Subcutaneous adipose tissue (tissue), 4 donors: ENCODE data around the gene MKNK1. TPM values are rescaled to one million over a fixed set of nuclear protein-coding genes. Genes with fewer than 3 reads are reported as not detected.

ENCODE experiments used
- total RNA-seq, 4 donors: library from RNA; depleted of rRNA; stranded (reverse); fragments of >200 nt; gene quantifications; one replicate each; pipeline ENCODE4 v1.1.0, GENCODE V29; 2016
- TF ChIP-seq, protein P1 (sequence below): fragments of 450-650 bp; IDR thresholded peaks from one replicate; pipeline ENCODE4 v1.5.1; 2016; ENCODE audit warnings: low read depth, mild to moderate bottlenecking, control low read depth, antibody characterized with exemption, moderate library complexity

The MKNK1 gene
- total RNA-seq, 4 donors from 2014 or later: 57.8 to 68.8 (median 63.7) TPM

DNA sequence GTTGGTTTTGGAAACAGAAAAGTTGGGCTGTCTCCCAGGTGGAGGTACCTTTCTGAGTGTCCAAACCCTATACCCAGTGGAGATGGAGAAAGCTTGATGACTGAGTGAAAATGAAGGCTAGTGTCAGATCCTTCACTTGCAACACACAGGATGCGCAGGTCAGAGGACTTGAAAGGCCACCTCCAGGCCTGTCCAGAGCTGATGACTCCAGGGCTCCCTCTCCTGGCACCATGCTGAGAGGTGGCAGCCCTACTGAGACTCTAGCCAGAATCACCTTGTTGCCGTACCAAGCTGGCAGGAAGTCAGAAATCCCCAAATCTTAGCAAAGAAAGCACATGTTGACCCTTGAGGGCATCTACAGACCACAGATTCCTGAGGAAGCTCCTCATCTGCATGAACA lies 69.0 kb downstream of the MKNK1 start:
- TF ChIP-seq, protein P1, sequence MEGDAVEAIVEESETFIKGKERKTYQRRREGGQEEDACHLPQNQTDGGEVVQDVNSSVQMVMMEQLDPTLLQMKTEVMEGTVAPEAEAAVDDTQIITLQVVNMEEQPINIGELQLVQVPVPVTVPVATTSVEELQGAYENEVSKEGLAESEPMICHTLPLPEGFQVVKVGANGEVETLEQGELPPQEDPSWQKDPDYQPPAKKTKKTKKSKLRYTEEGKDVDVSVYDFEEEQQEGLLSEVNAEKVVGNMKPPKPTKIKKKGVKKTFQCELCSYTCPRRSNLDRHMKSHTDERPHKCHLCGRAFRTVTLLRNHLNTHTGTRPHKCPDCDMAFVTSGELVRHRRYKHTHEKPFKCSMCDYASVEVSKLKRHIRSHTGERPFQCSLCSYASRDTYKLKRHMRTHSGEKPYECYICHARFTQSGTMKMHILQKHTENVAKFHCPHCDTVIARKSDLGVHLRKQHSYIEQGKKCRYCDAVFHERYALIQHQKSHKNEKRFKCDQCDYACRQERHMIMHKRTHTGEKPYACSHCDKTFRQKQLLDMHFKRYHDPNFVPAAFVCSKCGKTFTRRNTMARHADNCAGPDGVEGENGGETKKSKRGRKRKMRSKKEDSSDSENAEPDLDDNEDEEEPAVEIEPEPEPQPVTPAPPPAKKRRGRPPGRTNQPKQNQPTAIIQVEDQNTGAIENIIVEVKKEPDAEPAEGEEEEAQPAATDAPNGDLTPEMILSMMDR: no peak

DNA sequence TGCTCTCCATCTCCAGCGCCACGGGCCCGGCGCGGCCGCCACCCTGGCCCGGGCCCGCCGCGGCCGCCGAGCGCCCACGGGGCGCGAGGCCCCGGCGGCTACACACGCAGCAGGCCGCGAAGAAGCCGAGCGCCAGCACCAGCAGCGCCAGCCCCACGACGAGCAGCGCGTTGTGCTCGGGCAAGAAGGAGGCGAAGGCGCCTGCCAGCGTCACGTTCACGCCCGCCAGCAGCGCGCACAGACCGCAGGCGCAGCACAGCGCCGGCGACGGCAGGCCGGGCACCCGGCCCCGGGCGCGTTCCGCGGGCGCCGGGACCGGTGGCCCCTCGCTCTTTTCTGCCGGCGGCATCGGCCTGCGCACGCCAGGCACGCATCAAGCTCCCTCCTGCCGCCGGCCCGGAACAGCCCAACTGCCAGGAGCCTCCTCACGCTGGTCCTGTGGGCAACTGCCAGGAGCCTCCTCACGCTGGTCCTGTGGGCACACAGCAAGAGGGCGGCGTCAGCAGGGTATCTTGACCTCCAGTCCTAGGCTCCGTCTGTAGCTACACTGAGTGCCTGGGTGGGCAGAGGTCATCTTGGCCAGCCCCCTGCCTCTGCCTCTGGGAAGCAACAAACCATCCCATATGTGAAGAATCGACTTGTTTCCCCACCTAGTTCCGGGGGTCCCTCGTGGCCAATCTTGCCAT lies 70.7 kb downstream of the MKNK1 start:
- TF ChIP-seq, protein P1: no peak

DNA sequence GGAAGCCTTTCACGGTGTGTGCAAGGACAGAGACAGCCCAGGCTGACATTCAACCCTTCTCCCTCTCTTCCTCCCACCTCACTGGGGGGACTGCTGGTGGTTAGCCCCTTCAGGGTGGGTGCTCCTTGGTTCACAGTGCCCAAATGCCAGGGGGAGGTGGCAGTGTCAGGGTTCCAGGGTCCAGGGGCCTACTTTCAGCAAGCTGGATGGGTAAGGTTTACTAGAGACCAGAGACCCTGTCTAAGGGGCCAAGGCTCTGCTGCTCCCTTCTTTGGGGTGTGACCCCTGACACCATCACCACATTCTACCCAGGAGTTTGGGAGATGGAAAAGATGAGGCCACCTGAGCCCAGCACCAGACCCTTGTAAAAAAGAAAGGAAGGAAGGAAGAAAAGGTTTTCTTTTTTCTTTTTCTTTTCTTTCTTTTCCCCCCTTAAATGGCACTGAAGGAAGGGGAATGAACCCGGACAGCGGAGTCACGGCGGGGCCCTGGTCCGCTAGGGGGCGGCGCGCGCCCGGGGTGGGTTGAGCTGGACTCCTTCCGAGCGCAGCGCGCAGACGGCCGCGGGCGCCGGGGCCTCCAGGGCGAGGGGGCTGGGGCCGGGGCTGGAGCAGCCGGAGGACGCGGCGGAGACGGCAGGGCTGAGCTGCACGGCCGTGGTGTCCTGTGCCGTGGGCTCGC lies 71.4 kb downstream of the MKNK1 start:
- TF ChIP-seq, protein P1: no peak

DNA sequence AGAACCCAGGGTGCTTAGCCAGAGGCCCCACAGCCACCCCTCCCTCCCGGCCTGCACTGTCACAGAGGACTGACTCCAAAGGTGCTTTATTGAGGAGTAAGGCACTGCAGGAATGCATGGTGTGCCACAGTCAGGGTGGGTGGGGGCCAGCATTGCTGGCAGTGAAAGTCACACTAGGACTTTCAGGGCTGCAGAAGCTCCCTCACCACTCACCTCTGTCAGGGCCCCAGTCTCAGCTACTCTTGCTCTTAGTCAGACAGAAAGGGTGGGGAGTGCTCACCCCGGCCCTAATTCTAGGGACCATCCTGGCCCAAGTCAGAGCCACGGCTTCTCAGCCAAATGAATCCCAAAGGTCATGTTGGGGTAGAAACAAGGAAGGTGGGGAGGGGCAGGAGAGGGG lies 72.0 kb downstream of the MKNK1 start:
- TF ChIP-seq, protein P1: no peak

DNA sequence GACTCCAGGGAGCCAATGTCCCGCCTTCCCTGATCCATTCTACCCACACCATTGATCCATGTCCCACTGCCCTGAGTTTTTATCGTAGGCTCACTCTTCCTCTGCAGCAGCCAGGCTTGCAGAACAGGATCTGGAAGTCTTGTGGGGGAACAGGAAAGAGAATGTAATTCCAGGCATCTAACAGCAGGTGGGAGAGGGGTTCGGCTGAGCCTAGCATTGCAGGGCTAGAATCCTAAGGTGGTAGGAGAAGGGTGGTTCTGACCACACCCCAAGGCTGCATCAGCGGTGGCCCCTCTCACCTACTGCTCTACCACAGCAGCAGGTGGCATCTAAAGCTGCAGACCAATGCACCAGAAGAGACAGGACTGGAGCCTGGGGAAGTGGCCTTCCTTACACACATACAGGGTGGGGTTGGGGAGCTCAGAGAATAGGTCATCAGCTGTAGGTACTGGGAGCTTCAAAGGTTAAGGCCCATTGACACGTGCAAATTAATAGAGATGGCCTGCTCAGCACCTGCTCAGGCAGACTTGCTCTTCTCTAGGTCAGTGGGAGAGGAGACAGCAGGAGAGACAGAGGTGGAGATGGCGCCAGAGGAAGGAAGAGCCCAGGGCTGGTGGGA lies 73.2 kb downstream of the MKNK1 start:
- TF ChIP-seq, protein P1: no peak

DNA sequence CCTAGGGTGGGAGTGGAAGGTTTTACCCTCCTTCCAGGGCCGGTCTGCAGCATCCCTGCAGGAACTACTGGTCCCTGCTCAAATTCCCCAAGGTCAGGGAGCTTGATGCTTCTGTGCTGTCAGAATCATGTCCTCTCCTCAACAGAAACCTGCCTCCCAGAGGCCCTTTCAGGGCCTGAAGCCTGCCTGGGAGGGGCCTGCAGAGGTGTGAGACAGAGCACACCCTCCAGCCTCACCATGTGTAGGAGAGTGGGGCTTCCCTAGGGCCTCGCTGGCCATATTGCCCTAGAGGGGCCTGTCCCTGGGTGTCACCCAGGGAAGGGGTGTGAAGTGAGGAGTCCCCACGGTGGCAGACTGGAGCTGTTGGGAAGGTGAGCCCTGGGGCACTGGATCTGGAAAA lies 73.8 kb downstream of the MKNK1 start:
- TF ChIP-seq, protein P1: no peak

DNA sequence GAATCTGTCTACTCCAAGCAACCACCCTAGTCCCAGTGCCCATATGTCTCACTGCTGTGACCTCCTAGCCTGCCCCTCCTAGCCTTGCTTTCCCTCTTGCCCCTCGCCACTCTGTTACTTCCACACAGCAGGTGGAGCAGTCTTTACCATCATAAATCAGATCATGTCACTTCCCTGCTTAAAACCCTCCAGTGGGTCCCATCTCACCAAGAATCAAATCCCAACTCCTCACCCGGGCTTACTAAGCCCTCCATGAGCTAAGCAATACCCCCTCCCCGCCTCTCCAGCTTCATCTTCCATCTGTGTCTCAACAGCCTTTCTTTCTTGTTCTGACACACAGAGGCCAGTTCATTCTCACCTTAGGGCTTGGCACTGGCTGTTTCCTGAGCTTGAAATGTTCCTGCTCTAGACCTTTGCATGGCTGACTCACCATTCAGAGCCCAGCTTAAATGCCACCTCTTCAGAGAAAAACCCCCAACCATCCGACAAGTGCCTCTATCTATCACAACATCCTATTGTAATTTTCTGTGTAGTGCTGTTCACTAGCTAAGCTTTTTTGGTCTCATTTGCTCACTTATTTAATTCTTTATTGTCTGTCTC lies 74.9 kb downstream of the MKNK1 start:
- TF ChIP-seq, protein P1: no peak
